Endothelial cell of umbilical vein (primary cell): ENCODE results near the gene LRRC66. TPM values are rescaled to one million over a fixed set of nuclear protein-coding genes. Genes with fewer than 3 reads are reported as not detected.

ENCODE experiments used
- BruUV-seq: library from RNA; stranded (reverse); fragments of 400-500 nt; replicated peaks from 2 replicates; lab custom pipeline; 2021; lab: Mats Ljungman, UMichigan
- CTCF ChIA-PET: fragments of 300-600, 350-600 bp; sonication (Branson Sonifier 250); formaldehyde crosslinking; loops from one replicate; lab custom pipeline; 2021; ENCODE audit warnings: antibody characterized with exemption, inconsistent platforms; lab: Charles Lee
- POLR2A ChIA-PET: fragments of 300-600, 350-600 bp; sonication (Branson Sonifier 250); formaldehyde crosslinking; loops from one replicate; lab custom pipeline; 2021; ENCODE audit warnings: antibody characterized with exemption, inconsistent platforms; lab: Charles Lee
- DNase-seq: peaks from one replicate; pipeline ENCODE4 v3.0.0-alpha.2; 2011; ENCODE audit warnings: low read depth, low spot score
- FAIRE-seq: peaks from 2 replicates; lab custom pipeline; 2011; peaks lifted over from hg19 to GRCh38; lab: Jason Lieb, UNC
- H2AFZ ChIP-seq: 2 replicates; pipeline ENCODE4 v1.6.0; 2012; ENCODE audit warnings: low read depth, low read length, control low read depth, inconsistent platforms
- H3K27ac ChIP-seq: 2 replicates; pipeline ENCODE4 v1.5.1; 2011; ENCODE audit warnings: low read depth, mild to moderate bottlenecking, control low read depth, low read length, moderate library complexity; ENCODE audit not compliant: insufficient read depth
- H3K27me3 ChIP-seq, 2 experiments: 2 replicates each; pipeline versions ENCODE4 v1.6.0 to v1.6.1; 2011; ENCODE audit warnings: low read length in 2 of 2, mixed read lengths in 1 of 2; ENCODE audit not compliant: control insufficient read depth in 2 of 2, insufficient read depth in 2 of 2
- H3K36me3 ChIP-seq, 2 experiments: 2 replicates in 1 of 2; 3 replicates in 1 of 2; pipeline ENCODE4 v1.5.1; 2011; ENCODE audit warnings: low read length in 2 of 2, mild to moderate bottlenecking in 1 of 2, moderate library complexity in 1 of 2; ENCODE audit not compliant: control insufficient read depth in 2 of 2, insufficient read depth in 2 of 2; ENCODE audit errors: extremely low read depth in 1 of 2
- H3K4me1 ChIP-seq: 3 replicates; pipeline ENCODE4 v1.5.1; 2011; ENCODE audit warnings: mild to moderate bottlenecking, low read length; ENCODE audit not compliant: control insufficient read depth, insufficient read depth; ENCODE audit errors: extremely low read depth
- H3K4me2 ChIP-seq: 2 replicates; pipeline ENCODE4 v1.6.1; 2011; ENCODE audit warnings: low read length, control low read depth, mixed read lengths; ENCODE audit not compliant: insufficient read depth
- H3K4me3 ChIP-seq, 3 experiments: fragments of 200-600 bp in 1 of 3; sonication (generic), shearing (Covaris generic) in 1 of 3; replicated peaks in 1 of 3; 2 replicates each; pipeline ENCODE4 v1.5.1; 2011 to 2016; ENCODE audit warnings: control low read depth in 3 of 3, low read length in 3 of 3, mild to moderate bottlenecking in 2 of 3, inconsistent platforms in 1 of 3, low read depth in 1 of 3, moderate library complexity in 1 of 3; ENCODE audit not compliant: insufficient read depth in 1 of 3
- H3K79me2 ChIP-seq: 2 replicates; pipeline ENCODE4 v1.6.0; 2012; ENCODE audit warnings: low read length, inconsistent platforms; ENCODE audit not compliant: control insufficient read depth, insufficient read depth
- H3K9ac ChIP-seq: replicated peaks from 2 replicates; pipeline ENCODE3; 2011; ENCODE audit warnings: low read length, control low read depth; ENCODE audit not compliant: insufficient read depth; ENCODE audit errors: extremely low read depth
- H3K9me1 ChIP-seq: replicated peaks from 3 replicates; pipeline ENCODE4 v1.6.0; 2011; ENCODE audit warnings: mild to moderate bottlenecking, low read length; ENCODE audit not compliant: control insufficient read depth, insufficient read depth; ENCODE audit errors: extremely low read depth
- H3K9me3 ChIP-seq: replicated peaks from 2 replicates; pipeline ENCODE4 v1.5.1; 2012; ENCODE audit warnings: low read length, inconsistent platforms; ENCODE audit not compliant: control insufficient read depth, insufficient read depth
- H4K20me1 ChIP-seq: replicated peaks from 2 replicates; pipeline ENCODE3; 2011; ENCODE audit warnings: mild to moderate bottlenecking, low read length; ENCODE audit not compliant: control insufficient read depth, insufficient read depth; ENCODE audit errors: extremely low read depth
- CTCF ChIP-seq, 2 donors: IDR thresholded peaks; 1 replicate in 1 of 2; 2 replicates in 1 of 2; pipeline ENCODE4 v1.5.1; 2011; ENCODE audit warnings: low read length in 2 of 2, mild to moderate bottlenecking in 2 of 2, moderate library complexity in 2 of 2, control low read depth in 1 of 2, inconsistent platforms in 1 of 2, low read depth in 1 of 2; ENCODE audit not compliant: insufficient read depth in 1 of 2; ENCODE audit errors: extremely low read depth in 1 of 2
- EZH2 ChIP-seq: IDR thresholded peaks from 2 replicates; pipeline ENCODE4 v1.6.1; 2012; ENCODE audit warnings: borderline replicate concordance, low read depth, mild to moderate bottlenecking, moderate library complexity, low read length, inconsistent platforms; ENCODE audit not compliant: severe bottlenecking
- FOS ChIP-seq: IDR thresholded peaks from 2 replicates; pipeline ENCODE4 v1.6.1; 2011; ENCODE audit warnings: mild to moderate bottlenecking, low read length, moderate library complexity, borderline replicate concordance; ENCODE audit not compliant: insufficient read depth
- GATA2 ChIP-seq: IDR thresholded peaks from 2 replicates; pipeline ENCODE4 v1.7.0; 2011; ENCODE audit warnings: low read depth, mild to moderate bottlenecking, moderate library complexity, mixed read lengths, low read length; ENCODE audit not compliant: insufficient read length, insufficient read depth
- JUN ChIP-seq: IDR thresholded peaks from 2 replicates; pipeline ENCODE4 v1.6.1; 2011; ENCODE audit warnings: borderline replicate concordance, low read depth; ENCODE audit not compliant: insufficient read length, insufficient read depth
- MAX ChIP-seq: IDR thresholded peaks from 2 replicates; pipeline ENCODE4 v1.6.1; 2011; ENCODE audit not compliant: insufficient read depth, insufficient read length
- MYC ChIP-seq: IDR thresholded peaks from one replicate; pipeline ENCODE4 v1.6.1; 2011; ENCODE audit warnings: mild to moderate bottlenecking, low read depth, low read length
- POLR2A ChIP-seq: IDR thresholded peaks from 2 replicates; pipeline ENCODE4 v1.6.1; 2012; ENCODE audit warnings: low read depth, mild to moderate bottlenecking, control low read depth, low read length
- POLR2AphosphoS5 ChIP-seq: IDR thresholded peaks from 2 replicates; pipeline ENCODE4 v1.6.1; 2012; ENCODE audit warnings: low read depth, mild to moderate bottlenecking, control low read depth, low read length, moderate library complexity; ENCODE audit not compliant: insufficient read depth
- dilution Hi-C: fragments of 300-500 bp; cut with MboI; formaldehyde crosslinking; loops from one replicate; pipeline ENCODE4 v1.15.0; 2019; ENCODE audit warnings: low sequenced_read_pairs; ENCODE audit not compliant: extremely low pct_ligation_motif_present
- intact Hi-C: fragments of 100-400 bp; cut with micrococcal nuclease; formaldehyde crosslinking; loops from one replicate; pipeline ENCODE4 v1.10.0; 2022
- polyA plus RNA-seq, 4 experiments: library from polyadenylated mRNA; depleted of rRNA in 3 of 4; stranded (reverse) in 3 of 4; unstranded in 1 of 4; fragments of >200 nt; gene quantifications; 2 replicates each; pipeline versions ENCODE4 v1.2.1 to v1.2.3, GENCODE V29; 2011 to 2012; ENCODE audit warnings: missing spikeins in 1 of 4
- total RNA-seq: library from RNA; stranded (reverse); gene quantifications from 2 replicates; pipeline ENCODE4 v1.2.3, GENCODE V29; 2021

Gene LRRC66
- total and polyA plus RNA-seq, 2 donors (not counting 3 experiments of a cell fraction or from before 2014, with no cell fraction given), result 0.15 to 0.27 TPM

- BruUV-seq, result no TSS peak
- Histone ChIP-seq H3K4me3 (peak overlapping the region; percentile 59 to 98 (median 72)), H3K9ac (peak overlapping the region; percentile 61), H3K9me1 (no peaks in the 10 kb centered on the region), H3K27me3 (peaks cover 21 to 31% of the 10 kb centered on the region in 2 experiments), H3K27ac (peak overlapping the region; percentile 9), H2AFZ (peak overlapping the region; percentile 95), H3K79me2 (peaks cover 39% of the 10 kb centered on the region), H3K4me2 (peak overlapping the region; percentile 99), H3K4me1 (peaks cover 20% of the 10 kb centered on the region), H3K36me3 (no peaks in the 10 kb centered on the region), H4K20me1 (peaks cover 9% of the 10 kb centered on the region), H3K9me3 (no peaks in the 10 kb centered on the region)
- CTCF ChIA-PET, result interaction anchor here (0.7 to 2.0 kb wide), 6 partner anchors 11 to 946 kb away, joined by 3 to 13 read pairs (median 4); partner anchors contain the start of genes DCUN1D4 and SPATA18
- TF ChIP-seq FOS (no peak), MYC (no peak), EZH2 (no peak), CTCF (IDR thresholded peaks at IDR 0.05; ENCODE audit: extremely low read depth in 1 of 2, insufficient read depth in 1 of 2, low read depth in 1 of 2, low read length in 2 of 2) (no peak), POLR2AphosphoS5 (no peak), GATA2 (no peak), POLR2A (no peak), JUN (no peak), MAX (no peak)
- DNase-seq (peak; percentile 42), FAIRE-seq (no peak)
- dilution Hi-C loops (no loop called here), intact Hi-C loops (no loop called here)
- POLR2A ChIA-PET, result interaction anchor here (0.9 to 1.1 kb wide), 2 partner anchors 14 to 195 kb away, joined by 3 to 5 read pairs; partner anchors contain the start of gene DCUN1D4
These were observed 17.5 kb upstream of the LRRC66 start for GRCh38 chr4:52037689-52038102.
